Gastrocnemius medialis (tissue), 4 donors: ENCODE measurements around the gene POLR3H. TPM values are rescaled to one million over a fixed set of nuclear protein-coding genes. Genes with fewer than 3 reads are reported as not detected.

Experiments
- ATAC-seq, 2 donors: fragments of 150-250 bp; one replicate each; pipeline ENCODE4 v1.9.1; 2016
- DNase-seq, 2 donors: peaks; one replicate each; pipeline ENCODE4 v3.0.0-alpha.2; 2019
- H3K27ac ChIP-seq, 4 donors: fragments of 200-600 bp; sonication (generic); 1 replicate in 1 of 4; 2 replicates in 3 of 4; pipeline ENCODE4 v1.5.1; 2016 to 2018; ENCODE audit warnings: mild to moderate bottlenecking in 2 of 4, moderate library complexity in 1 of 4
- H3K27me3 ChIP-seq, 3 donors: fragments of 200-600 bp; sonication (generic) in 2 of 3; 1 replicate in 1 of 3; 2 replicates in 2 of 3; pipeline versions ENCODE4 v1.5.1 to v1.6.0; 2016 to 2019; ENCODE audit warnings: mild to moderate bottlenecking in 1 of 3, moderate library complexity in 1 of 3
- H3K36me3 ChIP-seq, 2 donors: fragments of 200-600 bp; sonication (generic) in 1 of 2; one replicate each; pipeline ENCODE4 v1.5.1; 2017 to 2018
- H3K4me1 ChIP-seq, 2 donors: fragments of 200-600 bp; sonication (generic) in 1 of 2; one replicate each; pipeline ENCODE4 v1.5.1; 2016 to 2017; ENCODE audit warnings: mild to moderate bottlenecking in 2 of 2
- H3K4me3 ChIP-seq, 4 donors: fragments of 200-600 bp; sonication (generic) in 3 of 4; 1 replicate in 1 of 4; 2 replicates in 3 of 4; pipeline ENCODE4 v1.5.1; 2016 to 2019; ENCODE audit warnings: mild to moderate bottlenecking in 2 of 4
- H3K9me3 ChIP-seq, 3 donors: fragments of 200-600 bp; sonication (generic) in 2 of 3; 1 replicate in 1 of 3; 2 replicates in 2 of 3; pipeline ENCODE4 v1.5.1; 2016 to 2019
- POLR2A ChIP-seq, 2 donors: fragments of 450-650 bp; IDR thresholded peaks; one replicate each; pipeline ENCODE4 v1.6.1; 2017; ENCODE audit warnings: antibody characterized with exemption in 2 of 2, mild to moderate bottlenecking in 2 of 2, moderate library complexity in 2 of 2
- in situ Hi-C, 4 donors: fragments of 200-750 bp; cut with MboI; loops; one replicate each; pipeline versions ENCODE4 v1.15.0 to v1.8.0; 2017; ENCODE audit warnings: low sequenced_read_pairs in 4 of 4
- intact Hi-C: fragments of 100-400 bp; cut with DNase I; formaldehyde crosslinking; loops from one replicate; pipeline ENCODE4 v1.15.1; 2023; ENCODE audit warnings: low total_unique reads
- total RNA-seq, 4 donors: library from RNA; depleted of rRNA; stranded (reverse); fragments of >200 nt; gene quantifications; one replicate each; pipeline versions ENCODE4 v1.1.0 to v1.2.3, GENCODE V29; 2016
- TF ChIP-seq, protein P1 (sequence below), 5 experiments: fragments of 450-650 bp in 3 of 5; fragments of 200-600 bp in 2 of 5; sonication (generic) in 2 of 5; IDR thresholded peaks in 4 of 5; conservative IDR thresholded peaks in 1 of 5; 1 replicate in 4 of 5; 2 replicates in 1 of 5; pipeline ENCODE4 v1.5.1; 2016 to 2019; ENCODE audit warnings: antibody characterized with exemption in 5 of 5, mild to moderate bottlenecking in 3 of 5, moderate library complexity in 3 of 5

Gene POLR3H
- total RNA-seq, 4 donors from 2014 or later = 5.7 to 11.0 (median 6.9) TPM

DNA sequence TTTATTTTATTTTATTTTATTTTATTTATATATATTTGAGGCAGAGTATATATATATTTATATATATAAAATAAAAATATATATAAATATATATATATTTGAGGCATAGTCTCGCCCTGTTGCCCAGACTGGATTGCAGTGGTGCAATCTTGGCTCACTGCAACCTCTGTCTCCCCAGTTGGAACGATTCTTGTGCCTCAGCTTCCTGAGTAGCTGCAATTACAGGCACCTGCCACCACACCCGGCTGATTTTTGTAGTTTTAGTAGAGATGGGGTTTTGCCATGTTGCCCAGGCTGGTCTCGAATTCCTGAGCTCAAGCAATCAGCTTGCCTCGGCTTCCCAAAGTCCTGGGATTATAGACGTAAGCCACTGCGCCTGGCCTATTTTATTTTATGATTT, 44.0 kb downstream of the POLR3H start:
- H3K4me3 ChIP-seq = no peak overlapping the region
- H3K9me3 ChIP-seq = no peaks in the 10 kb centered on the region
- no peak for TF ChIP-seq POLR2A (IDR thresholded peaks at IDR 0.05)
- TF ChIP-seq, protein P1, sequence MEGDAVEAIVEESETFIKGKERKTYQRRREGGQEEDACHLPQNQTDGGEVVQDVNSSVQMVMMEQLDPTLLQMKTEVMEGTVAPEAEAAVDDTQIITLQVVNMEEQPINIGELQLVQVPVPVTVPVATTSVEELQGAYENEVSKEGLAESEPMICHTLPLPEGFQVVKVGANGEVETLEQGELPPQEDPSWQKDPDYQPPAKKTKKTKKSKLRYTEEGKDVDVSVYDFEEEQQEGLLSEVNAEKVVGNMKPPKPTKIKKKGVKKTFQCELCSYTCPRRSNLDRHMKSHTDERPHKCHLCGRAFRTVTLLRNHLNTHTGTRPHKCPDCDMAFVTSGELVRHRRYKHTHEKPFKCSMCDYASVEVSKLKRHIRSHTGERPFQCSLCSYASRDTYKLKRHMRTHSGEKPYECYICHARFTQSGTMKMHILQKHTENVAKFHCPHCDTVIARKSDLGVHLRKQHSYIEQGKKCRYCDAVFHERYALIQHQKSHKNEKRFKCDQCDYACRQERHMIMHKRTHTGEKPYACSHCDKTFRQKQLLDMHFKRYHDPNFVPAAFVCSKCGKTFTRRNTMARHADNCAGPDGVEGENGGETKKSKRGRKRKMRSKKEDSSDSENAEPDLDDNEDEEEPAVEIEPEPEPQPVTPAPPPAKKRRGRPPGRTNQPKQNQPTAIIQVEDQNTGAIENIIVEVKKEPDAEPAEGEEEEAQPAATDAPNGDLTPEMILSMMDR (IDR thresholded peaks at IDR 0.05 in 4 of 5, conservative IDR thresholded peaks at IDR 0.05 in 1 of 5) = no peak
- intact Hi-C loops (no loop called here), in situ Hi-C loops (no loop called here)
- peak overlapping the region; percentile 96 to 98 (median 96) for H3K27ac ChIP-seq
- no peaks in the 10 kb centered on the region for H3K27me3 ChIP-seq
- H3K4me1 ChIP-seq = peaks cover 70% of the 10 kb centered on the region in 2 donors
- DNase-seq (no peak), ATAC-seq (no peak)
- H3K36me3 ChIP-seq = peaks cover 0 to 42% of the 10 kb centered on the region in 2 donors

DNA sequence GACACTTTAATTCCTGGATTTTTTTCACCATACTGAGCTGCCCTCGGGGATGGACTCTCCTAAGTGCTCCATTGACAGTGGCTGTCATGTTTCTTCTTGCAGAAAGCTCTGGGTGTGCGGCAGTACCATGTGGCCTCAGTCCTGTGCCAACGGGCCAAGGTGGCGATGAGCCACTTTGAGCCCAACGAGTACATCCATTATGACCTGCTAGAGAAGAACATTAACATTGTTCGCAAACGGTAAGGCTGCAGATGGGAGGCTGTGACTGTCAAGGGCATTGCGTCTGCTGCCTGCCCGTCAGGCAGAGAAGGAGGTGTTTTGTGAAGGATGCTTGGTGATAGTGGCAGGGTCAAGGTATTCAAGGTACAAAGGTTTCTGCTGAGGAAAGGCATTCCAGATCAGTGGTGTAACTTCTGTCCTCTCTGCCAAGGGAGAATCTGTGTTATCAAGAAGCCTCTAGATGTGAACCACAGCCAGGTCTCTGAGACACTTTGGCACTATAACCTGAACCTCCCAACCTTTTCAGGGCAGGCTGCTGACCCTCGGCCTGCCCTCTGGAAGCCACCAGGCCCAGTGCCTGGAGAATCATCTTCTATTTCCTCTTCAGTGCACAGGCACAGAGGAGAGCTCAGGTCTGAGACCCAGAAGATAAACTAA, 44.5 kb downstream of the POLR3H start:
- DNase-seq (no peak), ATAC-seq (no peak)
- intact Hi-C loops (no loop called here), in situ Hi-C loops (no loop called here)
- Histone ChIP-seq H3K9me3 (no peaks in the 10 kb centered on the region), H3K27me3 (no peaks in the 10 kb centered on the region), H3K4me3 (no peak overlapping the region), H3K4me1 (peaks cover 70% of the 10 kb centered on the region in 2 donors), H3K27ac (peak overlapping the region; percentile 96 to 98 (median 96)), H3K36me3 (peaks cover 0 to 40% of the 10 kb centered on the region in 2 donors)
- no peak for TF ChIP-seq POLR2A (IDR thresholded peaks at IDR 0.05)
- TF ChIP-seq, protein P1 (IDR thresholded peaks at IDR 0.05 in 4 of 5, conservative IDR thresholded peaks at IDR 0.05 in 1 of 5) = no peak

DNA sequence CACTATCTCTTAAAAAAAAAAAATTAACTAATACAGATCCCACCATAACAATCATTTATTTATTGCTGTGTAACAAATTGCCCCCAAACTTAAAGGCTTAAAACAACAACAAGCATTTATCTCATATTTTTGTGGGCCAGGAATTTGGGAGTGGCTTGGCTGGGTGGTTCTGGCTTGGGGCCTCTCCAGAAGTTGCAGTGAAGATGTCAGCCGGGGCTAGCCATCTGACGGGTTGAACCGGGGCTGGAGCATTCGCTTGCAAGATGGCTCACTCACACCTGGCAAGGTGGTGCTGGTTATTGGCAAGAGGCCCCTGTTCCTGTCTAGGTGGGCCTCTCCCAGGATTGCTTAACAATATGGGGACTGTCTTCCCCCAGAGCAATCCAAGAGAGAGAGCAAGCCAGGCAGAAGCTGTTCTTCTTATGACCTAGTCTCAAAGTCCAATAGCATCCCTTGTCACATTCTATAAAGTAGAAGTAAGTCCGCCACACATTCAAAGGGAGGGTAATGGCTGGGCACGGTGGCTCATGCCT, 45.9 kb downstream of the POLR3H start:
- ATAC-seq (no peak), DNase-seq (no peak)
- intact Hi-C loops = no loop called here
- Histone ChIP-seq H3K4me1 (peaks cover 70 to 72% of the 10 kb centered on the region in 2 donors), H3K27ac (peak overlapping the region; percentile 96 to 98 (median 96)), H3K27me3 (no peaks in the 10 kb centered on the region), H3K9me3 (no peaks in the 10 kb centered on the region), H3K36me3 (peaks cover 0 to 40% of the 10 kb centered on the region in 2 donors), H3K4me3 (no peak overlapping the region)
- TF ChIP-seq, protein P1 (IDR thresholded peaks at IDR 0.05 in 4 of 5, conservative IDR thresholded peaks at IDR 0.05 in 1 of 5) = no peak
- no peak for TF ChIP-seq POLR2A (IDR thresholded peaks at IDR 0.05)
- in situ Hi-C loops = no loop called here

DNA sequence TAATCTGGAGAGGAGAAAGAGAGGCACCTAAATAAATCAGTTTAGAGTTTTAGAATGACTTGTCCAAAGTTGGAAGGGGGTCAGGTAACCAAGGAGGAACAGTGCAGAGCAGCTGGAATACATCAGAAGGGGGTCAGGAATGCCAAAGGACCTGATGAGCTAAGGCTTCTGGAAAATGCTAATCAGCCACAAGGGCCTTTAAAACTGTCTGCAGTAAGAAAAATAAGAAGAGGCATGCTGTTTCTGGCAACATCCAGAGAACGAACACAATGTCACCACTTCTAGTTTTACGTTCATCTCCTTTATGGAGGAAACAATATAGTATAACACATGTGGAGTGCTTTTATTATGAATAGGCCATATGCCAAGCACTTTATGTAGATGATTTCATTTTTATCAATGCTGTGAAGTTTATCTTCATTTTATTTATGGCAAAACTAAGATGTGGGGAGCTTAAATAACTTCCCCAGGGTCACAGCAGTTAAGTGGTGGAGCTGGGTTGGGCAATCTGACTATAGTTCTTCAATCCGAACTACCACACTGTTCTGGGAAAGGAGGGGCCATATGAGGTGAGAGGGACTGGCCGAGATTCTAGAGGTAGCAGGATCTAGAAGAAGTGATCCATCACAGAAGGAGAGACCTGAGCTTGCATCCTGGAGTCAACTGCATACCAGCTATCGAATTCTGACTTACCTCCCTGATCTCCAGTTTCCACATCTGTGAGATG, 52.7 kb downstream of the POLR3H start:
- no peaks in the 10 kb centered on the region for H3K9me3 ChIP-seq
- H3K4me1 ChIP-seq = peaks cover 84 to 87% of the 10 kb centered on the region in 2 donors
- no peak overlapping the region for H3K4me3 ChIP-seq
- TF ChIP-seq POLR2A (IDR thresholded peaks at IDR 0.05) = no peak
- TF ChIP-seq, protein P1 (IDR thresholded peaks at IDR 0.05 in 4 of 5, conservative IDR thresholded peaks at IDR 0.05 in 1 of 5) = no peak
- ATAC-seq (no peak), DNase-seq (no peak)
- no peaks in the 10 kb centered on the region for H3K27me3 ChIP-seq
- peak overlapping the region; percentile 96 to 98 (median 96) for H3K27ac ChIP-seq
- in situ Hi-C loops = no loop called here
- peaks cover 0 to 6% of the 10 kb centered on the region in 2 donors for H3K36me3 ChIP-seq
- intact Hi-C loops = no loop called here
